Stimulated activated CD8-positive, alpha-beta memory T cell treated with anti-CD3 and anti-CD28 coated beads, Interleukin-15, amount 100 ng/mL, for 48 hours (primary cell): ENCODE measurements around the gene MLN.

Experiments used
- DNase-seq, 2 donors: peaks; one replicate each; pipeline ENCODE4 v3.0.0-alpha.2; 2020; ENCODE audit warnings: low read depth in 2 of 2

MLN gene

GRCh38 chr6:33771146-33772081, 32.4 kb downstream of the MLN start:
- peak; percentile 42 to 43 for DNase-seq

- DNase-seq = no peak
Observed at GRCh38 chr6:33770833-33771145, 33.0 kb downstream of the MLN start.

GRCh38 chr6:33770124-33770832, 33.5 kb downstream of the MLN start:
- DNase-seq = no peak

GRCh38 chr6:33769248-33769821, 34.5 kb downstream of the MLN start:
- DNase-seq = no peak

GRCh38 chr6:33768644-33769120, 35.1 kb downstream of the MLN start:
- peak; percentile 54 to 55 for DNase-seq

- DNase-seq = no peak
Observed at GRCh38 chr6:33766921-33767907, 36.6 kb downstream of the MLN start.

GRCh38 chr6:33765368-33765767, 38.4 kb downstream of the MLN start:
- no peak for DNase-seq

- DNase-seq = no peak
Observed at GRCh38 chr6:33764036-33764435, 39.8 kb downstream of the MLN start.

- no peak for DNase-seq
Observed at GRCh38 chr6:33763483-33763882, 40.3 kb downstream of the MLN start.

GRCh38 chr6:33762713-33763112, 41.1 kb downstream of the MLN start:
- DNase-seq = no peak

- peak in 1 of 2 donors; percentile 14 for DNase-seq
Observed at GRCh38 chr6:33761922-33762629, 41.7 kb downstream of the MLN start.

- DNase-seq = no peak
Observed at GRCh38 chr6:33761581-33761921, 42.3 kb downstream of the MLN start.

GRCh38 chr6:33759887-33760629, 43.7 kb downstream of the MLN start:
- DNase-seq = no peak

GRCh38 chr6:33758815-33759216, 45.0 kb downstream of the MLN start:
- no peak for DNase-seq

GRCh38 chr6:33757906-33758305, 45.9 kb downstream of the MLN start:
- DNase-seq = no peak

- DNase-seq = no peak
Observed at GRCh38 chr6:33757113-33757512, 46.7 kb downstream of the MLN start.

GRCh38 chr6:33756211-33756954, 47.4 kb downstream of the MLN start:
- DNase-seq = no peak

- DNase-seq = no peak
Observed at GRCh38 chr6:33755070-33755869, 48.5 kb downstream of the MLN start.

GRCh38 chr6:33754222-33754621, 49.6 kb downstream of the MLN start:
- no peak for DNase-seq
